OCI-LY7 (cell line): ENCODE data around the gene VAMP8.

Source experiments
- CTCF ChIP-seq: fragments of 200-600 bp; sonication (generic); conservative IDR thresholded peaks from 2 replicates; pipeline ENCODE4 v1.5.1; 2014; ENCODE audit warnings: mild to moderate bottlenecking, antibody characterized with exemption, low read length, moderate library complexity, mixed read lengths
- EZH2phosphoT487 ChIP-seq: fragments of 200-600 bp; sonication (generic); IDR thresholded peaks from 2 replicates; pipeline ENCODE4 v1.6.1; 2018; ENCODE audit warnings: low read depth, borderline replicate concordance, mild to moderate bottlenecking, mixed run types, antibody characterized with exemption, low read length, moderate library complexity, mixed read lengths

GRCh38 chr2:85553184-85553583 is 24.2 kb upstream of the VAMP8 start:
- no peak for TF ChIP-seq CTCF
- no peak for TF ChIP-seq EZH2phosphoT487
